ENCODE measurements around the gene ARHGEF4. TPM values are rescaled to one million over a fixed set of nuclear protein-coding genes. Genes with fewer than 3 reads are reported as not detected.

Gene ARHGEF4
- total RNA-seq, 2 donors from 2014 or later, result not detected

DNA sequence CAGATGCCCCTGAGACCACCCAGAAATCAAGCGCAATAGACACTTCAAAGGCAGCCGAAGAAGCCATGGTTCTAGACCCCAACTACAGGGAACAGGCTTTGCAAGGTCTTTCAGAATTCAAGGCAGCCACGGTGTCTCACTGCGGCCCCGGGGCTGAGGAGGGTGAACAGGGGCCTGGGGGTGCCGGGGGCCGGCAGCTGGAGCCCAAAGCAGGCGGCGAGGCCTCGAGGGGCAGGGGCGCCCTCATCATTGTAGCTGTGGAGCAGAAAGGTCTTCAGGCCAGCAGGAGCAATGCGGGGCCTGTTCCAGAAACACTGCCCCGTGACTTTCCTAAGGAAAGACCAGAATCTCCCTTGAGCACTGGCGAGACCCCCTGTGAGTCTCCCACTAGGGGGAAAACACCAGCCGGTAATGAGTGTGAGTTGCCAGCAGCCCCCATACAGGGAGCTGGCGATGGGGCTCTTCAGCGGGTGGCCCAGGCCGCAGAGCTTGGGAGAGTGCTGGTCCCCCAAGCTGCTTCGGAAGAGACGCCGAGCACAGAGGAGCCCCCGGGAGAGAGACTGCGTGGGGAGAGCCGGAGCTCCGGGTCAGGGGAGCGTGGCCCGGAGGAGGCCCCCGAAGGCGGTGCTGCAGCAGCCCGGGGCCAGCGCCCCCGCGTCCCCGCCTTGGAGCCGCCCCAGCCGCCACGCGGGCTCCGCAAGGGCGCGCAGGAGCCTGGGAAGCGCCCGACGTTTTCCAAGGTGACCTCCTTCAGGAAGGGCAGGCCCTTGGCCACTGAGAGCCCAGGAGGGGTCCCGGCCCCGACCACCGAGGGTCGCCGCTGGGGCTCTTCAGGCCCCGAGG, 79.1 kb downstream of the ARHGEF4 start:
- Mint-ChIP-seq H3K4me1 (no peaks in the 10 kb centered on the region), H3K4me3 (no peak overlapping the region), H3K36me3 (ENCODE audit: low read depth) (no peaks in the 10 kb centered on the region), H3K27ac (no peak overlapping the region), H3K27me3 (peaks cover 17% of the 10 kb centered on the region), H3K9me3 (no peaks in the 10 kb centered on the region)
- no peak for ATAC-seq (replicated peaks)

GRCh38 chr2:130916438-130916705, 79.7 kb downstream of the ARHGEF4 start:
- Mint-ChIP-seq H3K4me3 (no peak overlapping the region), H3K36me3 (ENCODE audit: low read depth) (no peaks in the 10 kb centered on the region), H3K27ac (no peak overlapping the region), H3K27me3 (peaks cover 17% of the 10 kb centered on the region), H3K4me1 (no peaks in the 10 kb centered on the region), H3K9me3 (no peaks in the 10 kb centered on the region)
- no peak for ATAC-seq (replicated peaks)

- Mint-ChIP-seq H3K27me3 (peaks cover 16% of the 10 kb centered on the region), H3K4me3 (no peak overlapping the region), H3K36me3 (ENCODE audit: low read depth) (no peaks in the 10 kb centered on the region), H3K9me3 (no peaks in the 10 kb centered on the region), H3K4me1 (no peaks in the 10 kb centered on the region), H3K27ac (no peak overlapping the region)
- no peak for ATAC-seq (replicated peaks)
Observed at GRCh38 chr2:130917006-130917688, 80.4 kb downstream of the ARHGEF4 start.

GRCh38 chr2:130918393-130918792, 81.7 kb downstream of the ARHGEF4 start:
- Mint-ChIP-seq H3K4me3 (no peak overlapping the region), H3K36me3 (ENCODE audit: low read depth) (no peaks in the 10 kb centered on the region), H3K27me3 (peaks cover 7% of the 10 kb centered on the region), H3K9me3 (no peaks in the 10 kb centered on the region), H3K4me1 (no peaks in the 10 kb centered on the region), H3K27ac (no peak overlapping the region)
- no peak for ATAC-seq (replicated peaks)

- Mint-ChIP-seq H3K27ac (no peak overlapping the region), H3K4me3 (no peak overlapping the region)
- peak; percentile 26 for ATAC-seq (replicated peaks)
Observed at GRCh38 chr2:130920415-130921163, 83.9 kb downstream of the ARHGEF4 start.

DNA sequence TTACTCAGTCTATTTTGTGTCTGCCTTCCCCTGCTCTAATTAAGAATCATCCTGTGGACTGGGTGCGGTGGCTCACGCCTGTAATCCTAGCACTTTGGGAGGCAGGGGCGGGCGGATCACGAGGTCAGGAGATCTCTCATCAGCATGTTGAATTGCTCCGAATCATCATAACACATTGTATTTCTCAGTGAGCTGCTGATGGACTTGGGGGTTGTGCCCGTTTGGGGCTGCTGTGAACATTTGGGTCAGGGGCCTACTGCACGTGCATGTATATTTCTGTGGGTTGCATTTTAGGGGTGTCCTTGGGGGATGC, 84.4 kb downstream of the ARHGEF4 start:
- H3K36me3 Mint-ChIP-seq (ENCODE audit: low read depth), result no peaks in the 10 kb centered on the region
- H3K27ac Mint-ChIP-seq, result no peak overlapping the region
- no peak overlapping the region for H3K4me3 Mint-ChIP-seq
- H3K27me3 Mint-ChIP-seq, result peaks cover 3% of the 10 kb centered on the region
- no peaks in the 10 kb centered on the region for H3K9me3 Mint-ChIP-seq
- ATAC-seq (replicated peaks), result no peak
- no peaks in the 10 kb centered on the region for H3K4me1 Mint-ChIP-seq

More at GRCh38 chr2:130920415-130921163, 83.9 kb downstream of the ARHGEF4 start:
- H3K4me1 Mint-ChIP-seq, result no peaks in the 10 kb centered on the region
- H3K36me3 Mint-ChIP-seq (ENCODE audit: low read depth), result no peaks in the 10 kb centered on the region
- peaks cover 3% of the 10 kb centered on the region for H3K27me3 Mint-ChIP-seq
- no peaks in the 10 kb centered on the region for H3K9me3 Mint-ChIP-seq

GRCh38 chr2:130922417-130922816, 85.7 kb downstream of the ARHGEF4 start:
- Mint-ChIP-seq H3K9me3 (no peaks in the 10 kb centered on the region), H3K27me3 (peaks cover 7% of the 10 kb centered on the region), H3K4me1 (no peaks in the 10 kb centered on the region), H3K4me3 (no peak overlapping the region), H3K36me3 (ENCODE audit: low read depth) (no peaks in the 10 kb centered on the region), H3K27ac (no peak overlapping the region)
- ATAC-seq (replicated peaks), result no peak

GRCh38 chr2:130928385-130928784, 91.7 kb downstream of the ARHGEF4 start:
- H3K4me3 Mint-ChIP-seq, result no peak overlapping the region
- H3K27me3 Mint-ChIP-seq, result peaks cover 9% of the 10 kb centered on the region
- H3K4me1 Mint-ChIP-seq, result no peaks in the 10 kb centered on the region

GRCh38 chr2:130930740-130931659, 94.3 kb downstream of the ARHGEF4 start:
- Mint-ChIP-seq H3K9me3 (no peaks in the 10 kb centered on the region), H3K4me1 (no peaks in the 10 kb centered on the region), H3K36me3 (ENCODE audit: low read depth) (no peaks in the 10 kb centered on the region), H3K4me3 (no peak overlapping the region), H3K27me3 (peaks cover 9% of the 10 kb centered on the region), H3K27ac (no peak overlapping the region)
- ATAC-seq (replicated peaks), result no peak

More at GRCh38 chr2:130928385-130928784, 91.7 kb downstream of the ARHGEF4 start:
- Mint-ChIP-seq H3K27ac (no peak overlapping the region), H3K36me3 (ENCODE audit: low read depth) (no peaks in the 10 kb centered on the region), H3K9me3 (no peaks in the 10 kb centered on the region)
- ATAC-seq (replicated peaks), result no peak

DNA sequence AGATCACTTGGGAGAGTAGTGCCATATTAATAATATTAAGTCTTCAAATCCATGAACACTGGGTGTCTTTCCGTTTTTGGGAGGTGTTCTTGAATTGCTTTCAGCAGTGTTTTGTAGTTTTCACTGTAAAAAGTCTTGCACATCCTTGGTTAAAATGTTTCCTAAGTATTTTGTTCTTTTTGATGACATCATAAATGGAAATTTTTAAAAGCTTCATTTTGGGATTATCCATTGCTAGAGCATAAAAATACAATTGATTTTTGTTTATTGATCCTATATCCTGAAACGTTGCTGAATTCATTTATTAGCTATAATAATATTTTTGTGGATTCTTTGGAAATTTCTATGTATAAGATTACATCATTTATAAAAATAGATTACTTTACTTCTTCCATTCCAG, 96.8 kb downstream of the ARHGEF4 start:
- Mint-ChIP-seq H3K36me3 (ENCODE audit: low read depth) (no peaks in the 10 kb centered on the region), H3K4me1 (no peaks in the 10 kb centered on the region), H3K9me3 (peaks cover 5% of the 10 kb centered on the region), H3K27me3 (peaks cover 10% of the 10 kb centered on the region), H3K4me3 (no peak overlapping the region), H3K27ac (no peak overlapping the region)
- no peak for ATAC-seq (replicated peaks)

GRCh38 chr2:130936451-130936850, 99.7 kb downstream of the ARHGEF4 start:
- peaks cover 5% of the 10 kb centered on the region for H3K9me3 Mint-ChIP-seq
- no peaks in the 10 kb centered on the region for H3K36me3 Mint-ChIP-seq (ENCODE audit: low read depth)
- H3K27ac Mint-ChIP-seq, result no peak overlapping the region
- no peaks in the 10 kb centered on the region for H3K4me1 Mint-ChIP-seq
- ATAC-seq (replicated peaks), result no peak
- no peak overlapping the region for H3K4me3 Mint-ChIP-seq
- peaks cover 12% of the 10 kb centered on the region for H3K27me3 Mint-ChIP-seq

DNA sequence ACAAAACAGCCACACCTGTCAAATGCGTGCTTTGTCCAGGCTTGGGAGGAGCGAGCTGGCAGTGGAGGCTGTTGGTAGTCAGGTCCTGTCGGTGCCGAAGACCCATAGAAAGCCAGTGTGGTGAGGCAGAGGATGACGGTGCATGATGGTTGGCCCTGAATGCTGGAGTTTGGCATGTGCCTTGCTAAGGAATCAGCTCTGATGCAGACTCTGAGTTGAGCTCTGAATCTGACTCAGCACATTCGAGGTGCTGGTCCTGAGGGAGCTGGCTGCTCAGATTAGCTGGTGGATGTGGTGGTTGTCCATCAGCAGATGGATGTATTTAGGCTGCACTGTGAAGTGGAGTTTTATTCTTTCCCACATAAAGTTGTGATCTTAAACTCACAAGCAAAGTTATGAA, 111.3 kb downstream of the ARHGEF4 start:
- H3K36me3 Mint-ChIP-seq (ENCODE audit: low read depth), result no peaks in the 10 kb centered on the region
- H3K9me3 Mint-ChIP-seq, result peaks cover 24% of the 10 kb centered on the region
- H3K4me1 Mint-ChIP-seq, result no peaks in the 10 kb centered on the region
- no peak overlapping the region for H3K4me3 Mint-ChIP-seq
- peaks cover 19% of the 10 kb centered on the region for H3K27me3 Mint-ChIP-seq
- no peak overlapping the region for H3K27ac Mint-ChIP-seq
- ATAC-seq (replicated peaks), result no peak

DNA sequence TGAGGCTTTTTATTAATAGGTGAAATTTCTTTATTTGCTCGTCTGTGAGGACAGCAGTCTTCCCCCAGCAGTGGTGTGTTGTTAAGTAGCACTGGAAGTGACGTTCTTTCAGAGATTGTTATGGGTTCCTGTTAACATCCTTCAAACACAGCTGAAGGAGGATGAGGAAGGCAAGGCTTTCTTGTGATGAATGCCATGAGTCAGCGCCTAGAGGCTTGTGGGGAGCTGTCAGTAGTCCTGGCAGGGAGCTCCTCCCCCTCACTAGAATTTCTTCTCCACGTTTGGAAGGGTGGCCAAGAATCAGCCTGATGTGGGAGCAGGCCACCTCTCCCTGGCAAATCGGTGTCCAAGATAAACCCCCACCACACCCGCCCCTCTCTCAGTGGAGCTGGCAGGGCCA, 113.2 kb downstream of the ARHGEF4 start:
- no peaks in the 10 kb centered on the region for H3K36me3 Mint-ChIP-seq (ENCODE audit: low read depth)
- no peak for ATAC-seq (replicated peaks)
- no peak overlapping the region for H3K27ac Mint-ChIP-seq
- H3K27me3 Mint-ChIP-seq, result peaks cover 13% of the 10 kb centered on the region
- H3K4me3 Mint-ChIP-seq, result no peak overlapping the region
- H3K4me1 Mint-ChIP-seq, result no peaks in the 10 kb centered on the region
- peaks cover 15% of the 10 kb centered on the region for H3K9me3 Mint-ChIP-seq

- Mint-ChIP-seq H3K9me3 (peaks cover 15% of the 10 kb centered on the region), H3K4me3 (no peak overlapping the region), H3K4me1 (no peaks in the 10 kb centered on the region), H3K36me3 (ENCODE audit: low read depth) (no peaks in the 10 kb centered on the region), H3K27me3 (peaks cover 11% of the 10 kb centered on the region), H3K27ac (no peak overlapping the region)
- ATAC-seq (replicated peaks), result no peak
Observed at GRCh38 chr2:130951018-130951417, 114.3 kb downstream of the ARHGEF4 start.
